ENCODE data around the gene ADGRL3. TPM values are rescaled to one million over a fixed set of nuclear protein-coding genes. Genes with fewer than 3 reads are reported as not detected.

The ADGRL3 gene
- total RNA-seq, 1 experiment from 2014 or later = not detected

DNA sequence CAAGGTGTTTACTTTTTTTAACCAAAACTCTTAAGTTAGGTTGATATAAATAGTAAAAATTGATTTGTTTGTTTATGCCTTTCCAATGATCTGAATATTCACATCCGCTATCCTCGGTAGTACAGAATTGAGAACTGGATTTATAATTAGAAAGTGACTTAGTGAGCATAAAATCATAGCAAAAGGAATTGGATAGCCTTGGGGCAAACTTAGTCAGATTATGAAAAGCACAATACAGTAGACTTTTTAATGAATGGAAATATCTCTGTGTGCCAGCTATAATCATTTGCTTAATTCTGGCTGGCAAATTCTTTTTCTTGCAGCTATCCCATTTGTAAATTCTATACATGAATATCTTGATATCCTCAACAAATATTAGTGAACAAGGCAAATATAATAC is 713.5 kb downstream of the ADGRL3 start:
- Histone ChIP-seq H3K27ac (no peak overlapping the region), H3K9me3 (replicated peaks) (no peaks in the 10 kb centered on the region; the same call in 1 of the 2 replicates), H3K4me1 (replicated peaks) (no peaks in the 10 kb centered on the region), H3K27me3 (replicated peaks) (no peaks in the 10 kb centered on the region), H3K36me3 (no peaks in the 10 kb centered on the region), H3K4me3 (no peak overlapping the region)
- no peak for DNase-seq (ENCODE audit: low read depth in 1 of 2, low spot score in 2 of 2)

DNA sequence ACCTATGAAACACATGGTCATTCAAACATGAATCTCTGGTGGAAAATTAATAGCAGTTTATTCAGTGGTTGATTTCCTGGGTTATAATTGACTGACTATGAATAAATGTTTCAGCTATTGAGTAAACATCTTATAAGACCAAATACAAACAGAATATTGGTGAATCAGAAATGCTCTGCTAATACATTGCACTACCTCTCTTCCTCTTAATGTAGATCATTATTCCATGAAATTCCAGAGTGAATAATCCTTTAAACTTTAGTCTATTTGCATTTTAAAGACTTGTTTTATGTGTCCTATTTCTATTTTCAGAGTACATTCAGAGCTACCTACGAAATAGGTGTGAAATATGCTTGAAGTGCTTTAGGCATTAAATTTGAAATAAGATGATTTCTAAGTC is 715.4 kb downstream of the ADGRL3 start:
- H3K27me3 ChIP-seq (replicated peaks) = no peaks in the 10 kb centered on the region
- H3K4me3 ChIP-seq = no peak overlapping the region
- no peaks in the 10 kb centered on the region; the same call in 1 of the 2 replicates for H3K9me3 ChIP-seq (replicated peaks)
- no peak overlapping the region for H3K27ac ChIP-seq
- DNase-seq (ENCODE audit: low read depth in 1 of 2, low spot score in 2 of 2) = no peak
- no peaks in the 10 kb centered on the region for H3K4me1 ChIP-seq (replicated peaks)
- no peaks in the 10 kb centered on the region for H3K36me3 ChIP-seq

DNA sequence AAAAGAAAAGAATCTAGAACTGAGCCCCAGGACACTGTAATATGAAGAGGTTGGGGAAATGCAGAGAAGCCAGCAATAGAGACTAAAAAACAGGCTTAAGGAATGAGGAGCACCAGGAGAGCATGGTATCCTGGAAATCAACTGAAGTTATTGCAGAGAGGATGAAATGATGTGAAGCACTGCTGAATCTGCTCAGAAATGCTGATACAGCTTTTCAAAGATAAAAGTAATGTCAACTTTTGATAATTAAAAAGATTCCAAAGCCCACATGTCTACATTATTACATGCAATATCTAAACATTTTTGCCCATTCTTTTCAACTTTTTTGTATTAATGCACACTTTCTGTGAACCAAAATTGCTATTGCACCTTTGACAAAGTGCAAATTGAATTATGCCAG is 718.4 kb downstream of the ADGRL3 start:
- Histone ChIP-seq H3K4me1 (replicated peaks) (no peaks in the 10 kb centered on the region), H3K36me3 (no peaks in the 10 kb centered on the region), H3K9me3 (replicated peaks) (no peaks in the 10 kb centered on the region; the same call in 1 of the 2 replicates), H3K4me3 (no peak overlapping the region), H3K27me3 (replicated peaks) (no peaks in the 10 kb centered on the region), H3K27ac (no peak overlapping the region)
- DNase-seq (ENCODE audit: low read depth in 1 of 2, low spot score in 2 of 2) = no peak

DNA sequence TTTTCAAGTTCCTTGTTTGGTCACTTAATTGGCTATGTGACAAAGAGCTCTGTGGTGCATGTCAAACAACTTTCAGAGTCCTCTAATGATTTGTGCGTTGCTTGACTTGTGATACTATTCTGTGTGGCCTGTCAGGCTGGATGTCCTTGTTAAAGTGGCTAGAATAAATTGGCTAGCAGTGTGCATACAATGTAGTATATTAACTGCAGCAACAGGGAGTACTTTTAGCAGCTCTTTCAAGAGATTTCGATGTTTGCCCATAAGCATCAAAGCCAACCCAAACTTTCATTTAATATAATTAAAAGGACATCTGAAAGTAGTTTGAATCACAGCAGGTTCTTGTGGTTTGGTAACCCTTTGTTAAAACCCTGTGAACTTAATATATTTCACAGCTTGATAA is 718.9 kb downstream of the ADGRL3 start:
- H3K27me3 ChIP-seq (replicated peaks) = no peaks in the 10 kb centered on the region
- no peak overlapping the region for H3K27ac ChIP-seq
- no peaks in the 10 kb centered on the region for H3K36me3 ChIP-seq
- DNase-seq (ENCODE audit: low read depth in 1 of 2, low spot score in 2 of 2) = no peak
- H3K4me3 ChIP-seq = no peak overlapping the region
- no peaks in the 10 kb centered on the region for H3K4me1 ChIP-seq (replicated peaks)
- no peaks in the 10 kb centered on the region; the same call in 1 of the 2 replicates for H3K9me3 ChIP-seq (replicated peaks)

DNA sequence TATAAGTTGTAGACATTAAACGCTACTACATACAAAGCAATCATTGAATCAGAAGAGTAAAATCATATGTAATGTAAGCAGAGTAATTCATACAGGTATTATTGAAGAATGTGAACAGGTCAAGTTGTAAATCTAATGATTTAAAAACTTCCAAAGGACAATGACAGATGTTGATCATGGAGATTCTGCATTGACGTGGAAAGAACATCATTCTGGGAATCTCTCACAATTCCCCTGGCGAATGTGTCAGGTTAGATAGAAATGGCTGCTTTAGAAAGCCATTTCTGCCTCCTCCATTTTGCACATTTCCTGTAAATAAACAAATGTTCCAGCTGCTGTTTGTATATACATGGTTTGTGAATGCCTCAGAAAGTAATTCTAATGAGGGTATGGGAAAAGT is 719.4 kb downstream of the ADGRL3 start:
- DNase-seq (ENCODE audit: low read depth in 1 of 2, low spot score in 2 of 2) = no peak

DNA sequence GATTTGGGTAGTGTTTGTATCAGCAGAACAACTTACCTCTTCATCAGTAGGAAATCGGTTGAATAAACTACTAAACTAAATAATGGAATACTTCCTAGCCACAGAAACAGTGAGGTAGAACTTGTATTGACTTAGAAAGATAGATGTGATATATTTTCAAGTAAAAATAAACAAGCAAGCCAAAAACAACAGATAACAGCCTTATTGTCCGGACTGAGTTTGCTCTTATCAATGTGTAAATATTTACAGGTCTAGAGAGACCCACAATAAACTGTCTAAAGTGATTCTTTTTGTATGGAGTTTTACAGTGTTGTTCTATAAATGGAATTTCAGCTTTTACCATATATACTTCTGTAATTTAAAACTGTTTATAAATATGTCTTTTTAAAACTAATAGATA is 721.8 kb downstream of the ADGRL3 start:
- no peak overlapping the region for H3K27ac ChIP-seq
- no peaks in the 10 kb centered on the region for H3K27me3 ChIP-seq (replicated peaks)
- no peaks in the 10 kb centered on the region; the same call in 1 of the 2 replicates for H3K9me3 ChIP-seq (replicated peaks)
- no peak overlapping the region for H3K4me3 ChIP-seq
- H3K36me3 ChIP-seq = no peaks in the 10 kb centered on the region
- DNase-seq (ENCODE audit: low read depth in 1 of 2, low spot score in 2 of 2) = no peak
- no peaks in the 10 kb centered on the region for H3K4me1 ChIP-seq (replicated peaks)

More for the DNA sequence above, 719.4 kb downstream of the ADGRL3 start:
- H3K36me3 ChIP-seq = no peaks in the 10 kb centered on the region
- no peaks in the 10 kb centered on the region for H3K4me1 ChIP-seq (replicated peaks)
- no peaks in the 10 kb centered on the region for H3K27me3 ChIP-seq (replicated peaks)
- no peak overlapping the region for H3K4me3 ChIP-seq
- no peak overlapping the region for H3K27ac ChIP-seq
- no peaks in the 10 kb centered on the region; the same call in 1 of the 2 replicates for H3K9me3 ChIP-seq (replicated peaks)

DNA sequence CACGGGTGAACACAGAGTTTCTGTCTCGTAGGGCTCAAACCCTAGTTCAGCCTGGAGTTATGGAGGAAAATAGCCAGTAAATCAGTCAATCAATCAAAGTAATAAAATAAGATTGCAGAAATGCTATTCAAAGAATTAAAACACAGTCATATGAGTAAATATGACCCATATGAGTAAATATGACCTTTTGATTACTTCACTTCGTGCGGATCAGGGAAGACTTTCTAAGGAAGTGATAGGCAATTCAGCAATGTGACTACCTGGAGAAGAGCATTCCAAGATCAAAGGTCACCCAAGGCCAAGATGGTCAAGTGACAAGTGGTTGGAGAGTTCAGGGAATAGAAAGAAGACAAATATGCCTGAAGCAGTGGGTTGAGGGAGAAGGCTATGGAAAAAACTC is 722.6 kb downstream of the ADGRL3 start:
- no peak for DNase-seq (ENCODE audit: low read depth in 1 of 2, low spot score in 2 of 2)
- no peaks in the 10 kb centered on the region for H3K36me3 ChIP-seq
- H3K9me3 ChIP-seq (replicated peaks) = no peaks in the 10 kb centered on the region; the same call in 1 of the 2 replicates
- H3K27me3 ChIP-seq (replicated peaks) = no peaks in the 10 kb centered on the region
- H3K4me1 ChIP-seq (replicated peaks) = no peaks in the 10 kb centered on the region
- no peak overlapping the region for H3K4me3 ChIP-seq
- no peak overlapping the region for H3K27ac ChIP-seq

DNA sequence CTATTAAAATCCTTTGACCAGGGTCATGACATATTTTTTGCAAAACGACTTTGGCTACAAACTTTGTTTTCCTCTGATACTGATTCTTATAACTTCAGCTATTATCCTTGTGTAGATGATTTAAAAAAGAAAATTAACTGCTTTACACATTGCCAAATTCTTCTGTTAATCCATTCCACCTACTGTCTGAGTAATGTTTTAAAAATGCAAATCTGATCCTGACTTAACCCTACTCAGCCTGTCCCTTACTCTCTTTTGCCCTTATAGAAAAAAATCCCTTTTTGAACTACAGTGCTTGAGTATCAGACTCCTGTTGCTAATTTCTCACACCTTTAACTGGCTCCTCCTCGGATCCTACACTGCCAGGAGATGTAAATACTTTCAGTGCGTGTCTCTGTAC is 723.1 kb downstream of the ADGRL3 start:
- Histone ChIP-seq H3K27me3 (replicated peaks) (no peaks in the 10 kb centered on the region), H3K4me3 (no peak overlapping the region), H3K36me3 (no peaks in the 10 kb centered on the region), H3K9me3 (replicated peaks) (no peaks in the 10 kb centered on the region), H3K4me1 (replicated peaks) (no peaks in the 10 kb centered on the region), H3K27ac (no peak overlapping the region)
- no peak for DNase-seq (ENCODE audit: low read depth in 1 of 2, low spot score in 2 of 2)

DNA sequence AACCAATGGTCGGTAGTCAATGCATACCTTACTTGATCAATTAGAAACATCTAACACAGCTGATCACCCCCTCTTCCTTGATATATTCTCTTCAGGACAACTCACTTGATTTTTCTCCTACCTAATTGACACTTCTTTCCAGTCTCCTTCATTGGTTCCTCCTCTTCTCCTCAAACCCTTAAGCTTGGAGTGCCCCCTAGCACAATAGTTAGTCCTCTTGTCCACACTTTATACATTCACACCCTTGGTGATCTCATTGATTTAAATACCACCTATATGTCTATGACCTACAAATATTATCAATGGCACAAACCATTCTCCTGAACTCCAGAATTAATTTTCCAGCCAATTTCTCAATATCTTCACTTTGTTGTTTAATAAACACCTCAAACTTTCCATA is 724.0 kb downstream of the ADGRL3 start:
- no peak overlapping the region for H3K4me3 ChIP-seq
- DNase-seq (ENCODE audit: low read depth in 1 of 2, low spot score in 2 of 2) = no peak
- no peaks in the 10 kb centered on the region for H3K9me3 ChIP-seq (replicated peaks)
- H3K27ac ChIP-seq = no peak overlapping the region
- H3K4me1 ChIP-seq (replicated peaks) = no peaks in the 10 kb centered on the region
- H3K36me3 ChIP-seq = no peaks in the 10 kb centered on the region
- no peaks in the 10 kb centered on the region for H3K27me3 ChIP-seq (replicated peaks)

DNA sequence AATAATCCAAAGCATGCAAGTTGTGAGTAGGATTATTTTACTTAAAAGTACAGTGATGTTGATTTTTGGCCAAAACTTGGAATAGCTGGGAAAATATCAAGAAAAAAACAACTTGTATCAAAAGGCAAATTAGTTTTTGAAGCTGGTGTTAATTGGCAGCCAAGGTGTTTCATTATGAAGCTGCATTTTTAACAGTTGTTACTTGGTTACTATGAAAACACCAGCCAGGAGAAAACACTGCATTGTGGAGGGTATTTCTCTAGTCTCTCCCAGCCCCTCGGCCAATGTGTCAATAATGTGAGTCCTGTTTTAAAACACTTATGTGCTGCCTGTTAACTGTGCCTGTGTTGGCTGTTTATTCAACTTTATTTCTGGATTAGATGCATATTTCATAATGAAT is 733.4 kb downstream of the ADGRL3 start:
- H3K27ac ChIP-seq = no peak overlapping the region
- H3K36me3 ChIP-seq = no peaks in the 10 kb centered on the region
- H3K9me3 ChIP-seq (replicated peaks) = no peaks in the 10 kb centered on the region
- no peaks in the 10 kb centered on the region for H3K27me3 ChIP-seq (replicated peaks)
- no peak for DNase-seq (ENCODE audit: low read depth in 1 of 2, low spot score in 2 of 2)
- H3K4me1 ChIP-seq (replicated peaks) = no peaks in the 10 kb centered on the region
- no peak overlapping the region for H3K4me3 ChIP-seq

DNA sequence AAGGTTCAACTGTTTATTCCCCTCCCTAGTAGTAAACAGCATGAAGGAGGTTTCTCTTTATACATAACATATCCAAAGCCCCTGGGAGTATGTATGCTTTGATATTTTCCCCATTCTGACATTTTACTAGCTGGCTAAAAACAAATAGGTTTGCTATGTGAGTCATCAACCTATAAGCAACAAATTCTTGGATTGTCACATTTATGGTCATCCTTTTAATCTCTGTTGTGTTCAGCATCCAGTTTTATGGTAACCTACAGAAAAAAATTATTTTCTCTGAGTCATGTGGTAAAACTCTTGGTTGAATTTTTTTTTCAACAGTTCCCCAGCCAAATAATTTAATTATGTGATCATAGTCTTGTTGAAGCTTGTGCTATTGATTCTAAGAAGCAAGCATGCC is 734.1 kb downstream of the ADGRL3 start:
- no peaks in the 10 kb centered on the region for H3K4me1 ChIP-seq (replicated peaks)
- H3K36me3 ChIP-seq = no peaks in the 10 kb centered on the region
- H3K9me3 ChIP-seq (replicated peaks) = no peaks in the 10 kb centered on the region
- DNase-seq (ENCODE audit: low read depth in 1 of 2, low spot score in 2 of 2) = no peak
- no peak overlapping the region for H3K27ac ChIP-seq
- no peak overlapping the region for H3K4me3 ChIP-seq
- H3K27me3 ChIP-seq (replicated peaks) = no peaks in the 10 kb centered on the region

DNA sequence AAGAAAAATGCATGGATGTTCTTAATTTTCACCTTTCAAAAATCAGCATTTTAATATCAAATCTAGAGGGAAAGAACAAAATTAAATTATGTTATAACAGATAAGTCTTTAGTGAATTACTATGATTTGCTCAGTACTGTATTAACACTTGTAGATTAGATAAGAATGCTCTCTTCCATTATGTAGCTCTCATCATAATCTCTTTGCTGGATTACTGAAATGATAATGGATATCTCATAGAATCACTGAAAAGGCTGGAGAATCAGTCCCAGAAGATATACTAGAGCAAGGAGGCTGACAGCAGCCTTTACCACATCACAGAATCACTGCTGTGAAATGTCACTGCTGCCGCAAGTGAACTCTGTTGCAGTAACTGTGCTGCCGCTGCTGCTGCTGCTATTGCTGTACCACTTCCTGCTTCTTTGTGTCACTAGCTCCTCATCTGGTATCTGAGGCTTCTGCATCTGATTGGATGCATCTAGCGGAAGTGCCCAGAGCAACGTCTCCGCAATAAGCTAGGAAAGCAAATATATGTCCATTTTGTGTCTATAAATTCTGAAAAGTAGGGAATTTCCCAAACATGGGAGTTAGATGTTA is 738.2 kb downstream of the ADGRL3 start:
- Histone ChIP-seq H3K27ac (no peak overlapping the region), H3K4me1 (replicated peaks) (no peaks in the 10 kb centered on the region)
- no peak for DNase-seq (ENCODE audit: low read depth in 1 of 2, low spot score in 2 of 2)

DNA sequence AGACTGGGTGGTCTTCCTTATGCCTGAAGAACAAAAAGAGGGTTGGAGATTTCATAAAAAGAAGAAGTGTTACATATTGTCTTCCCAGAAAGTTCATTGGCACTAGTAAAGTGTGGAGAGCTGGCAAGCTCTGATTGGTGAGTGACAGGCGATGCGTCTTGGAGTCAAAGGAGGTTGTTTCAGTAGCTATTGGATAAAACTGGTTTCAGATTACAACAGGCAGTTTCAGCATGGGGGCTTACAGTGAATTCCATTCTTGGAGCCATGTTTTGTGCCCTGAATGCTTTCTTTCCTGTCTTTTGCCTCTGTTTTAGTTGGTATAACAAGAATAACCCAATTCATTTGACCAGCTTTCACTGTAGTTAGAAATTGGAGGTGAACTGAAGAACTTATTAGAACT is 750.5 kb downstream of the ADGRL3 start:
- no peak overlapping the region for H3K27ac ChIP-seq
- H3K4me1 ChIP-seq (replicated peaks) = no peaks in the 10 kb centered on the region
- no peaks in the 10 kb centered on the region for H3K9me3 ChIP-seq (replicated peaks)
- H3K36me3 ChIP-seq = no peaks in the 10 kb centered on the region
- no peaks in the 10 kb centered on the region for H3K27me3 ChIP-seq (replicated peaks)
- no peak overlapping the region for H3K4me3 ChIP-seq
- no peak for DNase-seq (ENCODE audit: low read depth in 1 of 2, low spot score in 2 of 2)

More for the DNA sequence above, 738.2 kb downstream of the ADGRL3 start:
- no peak overlapping the region for H3K4me3 ChIP-seq
- no peaks in the 10 kb centered on the region for H3K27me3 ChIP-seq (replicated peaks)
- H3K9me3 ChIP-seq (replicated peaks) = no peaks in the 10 kb centered on the region
- no peaks in the 10 kb centered on the region for H3K36me3 ChIP-seq

DNA sequence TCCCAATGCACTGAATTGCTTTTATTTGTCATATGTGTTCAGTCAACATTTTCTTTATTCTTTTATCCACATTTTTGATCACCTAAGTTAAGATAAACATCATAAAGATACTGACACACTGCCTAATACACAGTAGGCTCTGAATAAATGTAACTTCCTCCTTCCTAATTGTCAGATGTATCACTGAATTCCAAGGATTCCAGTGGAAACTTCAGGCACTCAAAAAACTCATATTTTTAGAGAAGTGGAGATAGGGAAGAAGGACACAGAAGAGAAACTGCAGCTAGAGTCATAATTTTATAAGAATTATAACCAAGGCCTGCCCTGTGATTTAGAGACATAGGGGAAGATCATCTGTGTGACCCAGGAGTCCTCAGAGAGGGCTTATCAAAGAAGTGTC is 753.3 kb downstream of the ADGRL3 start:
- H3K27me3 ChIP-seq (replicated peaks) = no peaks in the 10 kb centered on the region
- H3K4me1 ChIP-seq (replicated peaks) = no peaks in the 10 kb centered on the region
- DNase-seq (ENCODE audit: low read depth in 1 of 2, low spot score in 2 of 2) = no peak
- H3K27ac ChIP-seq = no peak overlapping the region
- no peaks in the 10 kb centered on the region for H3K9me3 ChIP-seq (replicated peaks)
- H3K4me3 ChIP-seq = no peak overlapping the region
- no peaks in the 10 kb centered on the region for H3K36me3 ChIP-seq

DNA sequence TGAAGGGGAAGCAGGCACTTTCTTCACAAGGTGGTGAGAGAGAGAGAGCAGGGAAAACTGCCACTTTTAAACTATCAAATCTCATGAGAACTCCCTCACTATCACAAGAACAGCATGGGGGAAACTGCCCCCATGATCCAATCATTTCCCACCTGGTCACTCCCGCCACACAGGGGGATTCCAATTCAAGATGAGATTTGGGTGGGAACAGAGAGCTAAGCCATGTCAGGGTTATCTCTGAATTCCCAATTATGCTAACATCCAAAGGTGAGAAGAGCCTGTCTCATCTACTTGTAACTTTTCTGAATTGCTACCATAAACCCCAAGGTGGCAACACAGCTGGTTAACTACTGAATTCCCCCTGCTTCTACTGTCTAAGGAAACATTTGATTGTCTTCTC is 758.5 kb downstream of the ADGRL3 start:
- Histone ChIP-seq H3K4me1 (replicated peaks) (no peaks in the 10 kb centered on the region), H3K27ac (no peak overlapping the region), H3K36me3 (no peaks in the 10 kb centered on the region), H3K4me3 (no peak overlapping the region), H3K9me3 (replicated peaks) (no peaks in the 10 kb centered on the region; the same call in 1 of the 2 replicates), H3K27me3 (replicated peaks) (no peaks in the 10 kb centered on the region)
- DNase-seq (ENCODE audit: low read depth in 1 of 2, low spot score in 2 of 2) = no peak
